Kidney epithelial cell (primary cell): ENCODE results near the gene SLC16A9. TPM values are rescaled to one million over a fixed set of nuclear protein-coding genes. Genes with fewer than 3 reads are reported as not detected.

Experiments used
- DNase-seq: peaks from one replicate; pipeline ENCODE4 v3.0.0-alpha.2; 2010; ENCODE audit warnings: low read depth
- H3K27me3 ChIP-seq: 2 replicates; pipeline ENCODE4 v1.6.0; 2011; ENCODE audit warnings: low read length; ENCODE audit not compliant: control insufficient read depth, insufficient read depth
- H3K36me3 ChIP-seq: 2 replicates; pipeline ENCODE4 v1.5.1; 2011; ENCODE audit warnings: low read length; ENCODE audit not compliant: control insufficient read depth, insufficient read depth
- H3K4me3 ChIP-seq: 2 replicates; pipeline ENCODE4 v1.5.1; 2011; ENCODE audit warnings: low read depth, mild to moderate bottlenecking, control low read depth, low read length
- total RNA-seq: library from RNA; depleted of rRNA; stranded (reverse); fragments of >200 nt; gene quantifications from 2 replicates; pipeline ENCODE4 v1.2.3, GENCODE V29; 2015
- TF ChIP-seq, protein P1 (sequence below): IDR thresholded peaks from 2 replicates; pipeline ENCODE4 v1.5.1; 2011; ENCODE audit warnings: mild to moderate bottlenecking, moderate library complexity, low read length, control low read depth, inconsistent platforms; ENCODE audit not compliant: insufficient read depth, poor library complexity, severe bottlenecking

Gene SLC16A9
- total RNA-seq, 1 donor from 2014 or later = 10.4 TPM

DNA sequence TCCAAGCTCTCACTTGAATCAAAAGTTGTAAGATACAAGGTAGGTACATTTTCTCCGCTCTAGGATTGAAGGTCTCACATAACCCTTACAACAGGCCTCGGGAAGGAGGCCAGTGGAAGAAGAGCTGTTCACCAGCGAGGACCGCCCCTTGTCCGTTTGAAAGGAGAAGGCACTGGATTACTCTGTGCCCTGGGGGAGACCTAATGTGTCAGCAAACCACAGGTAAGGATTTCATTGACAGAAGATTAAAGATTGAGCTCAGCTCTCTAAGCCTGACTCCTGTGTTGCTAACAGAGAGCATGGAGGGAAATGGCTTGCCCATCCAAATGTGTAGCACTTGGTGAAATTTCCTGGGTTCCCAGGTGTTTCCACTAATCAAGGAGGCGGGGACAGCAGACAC is 81.2 kb downstream of the SLC16A9 start:
- Histone ChIP-seq H3K27me3 (no peaks in the 10 kb centered on the region), H3K4me3 (no peak overlapping the region), H3K36me3 (no peaks in the 10 kb centered on the region)
- TF ChIP-seq, protein P1, sequence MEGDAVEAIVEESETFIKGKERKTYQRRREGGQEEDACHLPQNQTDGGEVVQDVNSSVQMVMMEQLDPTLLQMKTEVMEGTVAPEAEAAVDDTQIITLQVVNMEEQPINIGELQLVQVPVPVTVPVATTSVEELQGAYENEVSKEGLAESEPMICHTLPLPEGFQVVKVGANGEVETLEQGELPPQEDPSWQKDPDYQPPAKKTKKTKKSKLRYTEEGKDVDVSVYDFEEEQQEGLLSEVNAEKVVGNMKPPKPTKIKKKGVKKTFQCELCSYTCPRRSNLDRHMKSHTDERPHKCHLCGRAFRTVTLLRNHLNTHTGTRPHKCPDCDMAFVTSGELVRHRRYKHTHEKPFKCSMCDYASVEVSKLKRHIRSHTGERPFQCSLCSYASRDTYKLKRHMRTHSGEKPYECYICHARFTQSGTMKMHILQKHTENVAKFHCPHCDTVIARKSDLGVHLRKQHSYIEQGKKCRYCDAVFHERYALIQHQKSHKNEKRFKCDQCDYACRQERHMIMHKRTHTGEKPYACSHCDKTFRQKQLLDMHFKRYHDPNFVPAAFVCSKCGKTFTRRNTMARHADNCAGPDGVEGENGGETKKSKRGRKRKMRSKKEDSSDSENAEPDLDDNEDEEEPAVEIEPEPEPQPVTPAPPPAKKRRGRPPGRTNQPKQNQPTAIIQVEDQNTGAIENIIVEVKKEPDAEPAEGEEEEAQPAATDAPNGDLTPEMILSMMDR = no peak
- DNase-seq = no peak

DNA sequence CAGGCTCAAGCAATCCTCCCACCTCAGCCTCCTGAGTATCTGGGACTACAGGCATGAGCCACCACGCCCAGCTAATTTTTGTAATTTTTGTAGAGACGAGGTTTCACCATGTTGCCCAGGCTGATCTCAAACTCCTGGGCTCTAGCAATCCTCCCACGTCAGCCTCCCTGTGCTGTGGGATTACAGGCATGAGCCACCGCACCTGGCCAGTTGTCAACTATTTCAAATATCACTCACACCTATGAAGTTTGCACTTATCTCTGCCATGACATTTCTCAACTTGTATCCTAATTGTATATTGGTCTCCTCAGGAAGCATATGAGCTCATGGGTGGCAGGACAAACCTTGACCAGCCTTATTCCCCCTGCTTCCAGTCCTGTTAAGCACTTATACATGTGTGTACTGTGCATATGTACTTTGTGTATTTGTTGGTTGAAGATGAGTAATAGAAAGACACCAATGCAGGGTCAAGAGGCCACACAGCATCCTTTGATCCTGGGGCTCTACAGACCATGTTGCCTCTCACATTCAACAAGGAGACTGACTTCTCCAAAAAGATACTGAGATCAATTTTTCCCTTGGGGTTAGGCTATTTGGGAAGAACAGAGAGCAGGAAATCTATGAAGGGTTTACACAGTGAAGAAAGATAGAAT is 82.2 kb downstream of the SLC16A9 start:
- Histone ChIP-seq H3K36me3 (no peaks in the 10 kb centered on the region), H3K4me3 (no peak overlapping the region), H3K27me3 (no peaks in the 10 kb centered on the region)
- DNase-seq = no peak
- TF ChIP-seq, protein P1 = no peak

DNA sequence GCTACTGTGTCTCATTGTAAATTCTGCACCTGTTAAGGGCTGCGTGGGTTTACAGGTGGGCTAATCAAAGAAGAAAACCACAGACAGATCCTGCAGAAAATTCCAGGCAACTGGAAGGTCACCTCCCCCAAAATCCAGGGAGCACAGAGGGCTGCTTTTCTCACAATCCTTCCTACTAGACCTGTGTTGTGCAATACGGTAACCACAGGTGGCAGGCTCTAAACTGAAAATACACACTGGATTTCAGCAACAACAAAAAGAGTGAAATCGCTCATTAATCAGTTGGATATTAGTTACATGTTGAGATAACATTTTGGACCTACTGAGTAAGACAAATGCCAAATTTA is 83.2 kb downstream of the SLC16A9 start:
- Histone ChIP-seq H3K4me3 (no peak overlapping the region), H3K27me3 (no peaks in the 10 kb centered on the region), H3K36me3 (no peaks in the 10 kb centered on the region)
- TF ChIP-seq, protein P1 = no peak
- DNase-seq = no peak

DNA sequence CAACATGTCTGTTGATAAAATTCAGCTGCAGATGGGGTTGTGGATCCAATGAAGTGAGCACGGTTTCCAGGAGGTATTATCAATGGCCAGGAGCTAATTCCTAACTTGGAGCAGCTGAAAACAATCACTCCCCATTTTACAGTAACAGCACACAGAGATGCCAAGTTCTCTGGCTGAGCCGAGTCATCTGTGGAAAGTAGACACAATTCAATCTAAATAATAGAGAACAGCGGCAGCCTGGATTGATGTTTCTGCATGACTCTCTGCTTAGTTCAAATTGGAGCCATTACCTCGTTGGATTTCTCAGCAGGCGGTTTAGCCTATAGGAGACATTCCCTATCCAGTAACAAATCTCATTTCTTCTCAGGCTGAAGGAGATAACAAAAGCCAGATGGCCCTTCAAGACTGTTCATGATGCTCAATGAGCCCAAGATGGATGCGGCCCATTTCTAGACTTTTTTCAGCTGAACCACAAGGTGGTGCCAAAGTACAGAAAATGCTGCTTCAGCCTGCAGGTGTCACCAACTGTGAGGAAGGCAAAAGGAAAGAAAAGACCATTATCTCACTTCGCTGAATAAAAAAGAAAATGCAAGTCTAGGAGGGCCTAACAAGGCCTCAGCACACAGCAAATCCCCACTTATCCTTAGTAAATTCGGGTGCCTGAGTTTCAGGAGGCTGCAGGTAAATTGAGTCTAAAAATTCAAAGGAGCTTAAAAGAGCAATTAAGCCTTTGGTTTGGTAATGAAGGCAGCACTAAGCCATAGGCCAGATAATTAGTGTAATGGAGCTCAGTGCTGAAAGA is 83.7 kb downstream of the SLC16A9 start:
- DNase-seq = peak; percentile 31
- H3K4me3 ChIP-seq = no peak overlapping the region
- no peaks in the 10 kb centered on the region for H3K27me3 ChIP-seq
- TF ChIP-seq, protein P1 = peak; percentile 76
- no peaks in the 10 kb centered on the region for H3K36me3 ChIP-seq

DNA sequence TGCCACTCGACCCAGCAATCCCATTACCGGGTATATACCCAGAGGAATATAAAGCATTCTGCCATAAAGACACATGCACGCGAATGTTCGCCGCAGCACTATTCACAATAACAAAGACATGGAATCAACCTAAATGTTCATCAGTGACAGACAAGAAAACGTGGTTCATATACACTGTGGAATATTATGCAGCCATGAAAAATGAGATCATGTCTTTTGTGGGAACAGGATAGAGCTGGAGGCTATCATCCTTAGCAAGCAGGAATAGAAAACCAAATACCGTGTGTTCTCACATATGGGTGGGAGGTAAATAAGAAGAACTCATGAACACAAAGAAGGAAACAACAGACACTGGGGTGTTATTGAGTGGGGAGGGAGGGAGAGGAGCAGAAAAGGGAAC is 84.7 kb downstream of the SLC16A9 start:
- TF ChIP-seq, protein P1 = no peak
- no peak overlapping the region for H3K4me3 ChIP-seq
- no peak for DNase-seq
- H3K36me3 ChIP-seq = no peaks in the 10 kb centered on the region
- no peaks in the 10 kb centered on the region for H3K27me3 ChIP-seq
